PC-3 (cell line): ENCODE results near the gene SCYGR4. TPM values are rescaled to one million over a fixed set of nuclear protein-coding genes. Genes with fewer than 3 reads are reported as not detected.
A peak's percentile ranks its signal among the peaks of the same experiment; 100 is the strongest.

Experiments
- ATAC-seq: fragments of 200-7000 bp; cut with Tn5 transposase; 2 replicates; pipeline ENCODE4 v1.9.1; 2020; ENCODE audit warnings: mild to moderate bottlenecking, moderate library complexity
- BruUV-seq: library from RNA; stranded (reverse); fragments of 400-500 nt; replicated peaks from 2 replicates; lab custom pipeline; 2021; lab: Mats Ljungman, UMichigan
- CTCF ChIA-PET: fragments of 300-600 bp; sonication (Branson Sonifier 250); formaldehyde crosslinking; loops from one replicate; lab custom pipeline; 2022; ENCODE audit warnings: antibody characterized with exemption; lab: Charles Lee
- POLR2A ChIA-PET: fragments of 300-600 bp; sonication (Branson Sonifier 250); formaldehyde crosslinking; loops from one replicate; lab custom pipeline; 2022; ENCODE audit warnings: antibody characterized with exemption; ENCODE audit not compliant: unreplicated experiment; lab: Charles Lee
- DNase-seq: peaks from one replicate; pipeline ENCODE4 v3.0.0-alpha.2; 2015
- H2AFZ ChIP-seq: fragments of 300-600 bp; sonication (generic); 2 replicates; pipeline ENCODE4 v1.6.0; 2016; ENCODE audit warnings: antibody characterized with exemption, low read length
- H3F3A ChIP-seq: fragments of 300-600 bp; sonication (generic); one replicate; pipeline ENCODE4 v1.6.0; 2017; ENCODE audit warnings: antibody characterized with exemption, low read length, control low read depth, mild to moderate bottlenecking; ENCODE audit not compliant: unreplicated experiment
- H3K27ac ChIP-seq: fragments of 300-600 bp; sonication (generic); 2 replicates; pipeline ENCODE4 v1.5.1; 2016; ENCODE audit warnings: mild to moderate bottlenecking, low read length
- H3K27me3 ChIP-seq: fragments of 300-600 bp; sonication (generic); 2 replicates; pipeline ENCODE4 v1.6.1; 2016; ENCODE audit warnings: low read length, mixed read lengths
- H3K36me3 ChIP-seq: fragments of 300-600 bp; sonication (generic); 2 replicates; pipeline ENCODE4 v1.6.1; 2016; ENCODE audit warnings: low read depth, mixed run types, low read length, mixed read lengths
- H3K4me1 ChIP-seq: fragments of 300-600 bp; sonication (generic); 2 replicates; pipeline ENCODE4 v1.5.1; 2016; ENCODE audit warnings: low read length; ENCODE audit not compliant: insufficient read depth
- H3K4me2 ChIP-seq: fragments of 300-600 bp; sonication (generic); 2 replicates; pipeline ENCODE4 v1.6.0; 2016; ENCODE audit warnings: low read length
- H3K4me3 ChIP-seq: fragments of 300-600 bp; sonication (generic); 2 replicates; pipeline ENCODE4 v1.5.1; 2016; ENCODE audit warnings: mild to moderate bottlenecking, low read length, mixed read lengths
- H3K79me2 ChIP-seq: fragments of 300-600 bp; sonication (generic); 2 replicates; pipeline ENCODE4 v1.6.1; 2017; ENCODE audit warnings: low read length, mixed read lengths
- H3K9ac ChIP-seq: fragments of 300-600 bp; sonication (generic); 2 replicates; pipeline ENCODE4 v1.6.0; 2016; ENCODE audit warnings: mild to moderate bottlenecking, low read length
- H3K9me2 ChIP-seq: fragments of 300-600 bp; sonication (generic); replicated peaks from 2 replicates; pipeline ENCODE4 v1.6.1; 2016; ENCODE audit warnings: mixed run types, low read length, mixed read lengths
- H3K9me3 ChIP-seq: fragments of 300-600 bp; sonication (generic); 2 replicates; pipeline ENCODE4 v1.6.1; 2016; ENCODE audit warnings: low read length, mixed read lengths
- H4K20me1 ChIP-seq: fragments of 300-600 bp; sonication (generic); 2 replicates; pipeline ENCODE4 v1.6.1; 2016; ENCODE audit warnings: low read length, mixed read lengths
- CTCF ChIP-seq: fragments of 300-600 bp; sonication (generic); conservative IDR thresholded peaks from 2 replicates; pipeline ENCODE4 v1.5.1; 2017; ENCODE audit warnings: antibody characterized with exemption, low read depth, mild to moderate bottlenecking, low read length
- EZH2 ChIP-seq: fragments of 300-600 bp; sonication (generic); IDR thresholded peaks from one replicate; pipeline ENCODE4 v1.6.1; 2017; ENCODE audit warnings: antibody characterized with exemption, mild to moderate bottlenecking, low read length; ENCODE audit not compliant: unreplicated experiment
- EZH2phosphoT487 ChIP-seq: fragments of 300-600 bp; sonication (generic); IDR thresholded peaks from 2 replicates; pipeline ENCODE4 v1.6.1; 2018; ENCODE audit warnings: mild to moderate bottlenecking, antibody characterized with exemption, low read length, borderline replicate concordance
- intact Hi-C: fragments of 100-400 bp; cut with micrococcal nuclease; formaldehyde crosslinking; loops from 2 replicates; pipeline ENCODE4 v1.9.0; 2023
- total RNA-seq: library from RNA; depleted of rRNA; stranded (reverse); fragments of >200 nt; gene quantifications from 2 replicates; pipeline ENCODE4 v1.2.3, GENCODE V29; 2014

The SCYGR4 gene
- total RNA-seq, 1 experiment from 2014 or later: not detected

GRCh38 chr2:227629435-227629834 lies 12.1 kb downstream of the SCYGR4 start:
- ChIA-PET CTCF (no interaction called here), POLR2A (no interaction called here)
- Histone ChIP-seq H3K9me2 (no peaks in the 10 kb centered on the region), H3K4me1 (no peaks in the 10 kb centered on the region), H3K36me3 (no peaks in the 10 kb centered on the region), H4K20me1 (no peaks in the 10 kb centered on the region), H3K9me3 (no peaks in the 10 kb centered on the region), H3K4me2 (no peak overlapping the region), H3K4me3 (no peak overlapping the region), H3K27ac (no peak overlapping the region), H3K9ac (no peak overlapping the region), H3K79me2 (no peaks in the 10 kb centered on the region), H3F3A (no peaks in the 10 kb centered on the region), H3K27me3 (no peaks in the 10 kb centered on the region), H2AFZ (no peak overlapping the region)
- ATAC-seq (no peak), DNase-seq (no peak)
- BruUV-seq: no TSS peak
- intact Hi-C loops: no loop called here
- TF ChIP-seq CTCF: no peak
- no peak for TF ChIP-seq EZH2
- TF ChIP-seq EZH2phosphoT487: no peak

GRCh38 chr2:227630322-227630721 lies 13.0 kb downstream of the SCYGR4 start:
- no TSS peak for BruUV-seq
- intact Hi-C loops: no loop called here
- Histone ChIP-seq H3K4me2 (no peak overlapping the region), H3K9ac (no peak overlapping the region), H3F3A (no peaks in the 10 kb centered on the region), H2AFZ (no peak overlapping the region), H3K4me1 (no peaks in the 10 kb centered on the region), H4K20me1 (no peaks in the 10 kb centered on the region), H3K4me3 (no peak overlapping the region), H3K9me2 (no peaks in the 10 kb centered on the region), H3K27ac (no peak overlapping the region), H3K36me3 (no peaks in the 10 kb centered on the region), H3K9me3 (no peaks in the 10 kb centered on the region), H3K27me3 (no peaks in the 10 kb centered on the region), H3K79me2 (no peaks in the 10 kb centered on the region)
- POLR2A ChIA-PET: no interaction called here
- no peak for DNase-seq
- CTCF ChIA-PET: no interaction called here
- TF ChIP-seq CTCF (no peak), EZH2 (no peak)
- ATAC-seq: no peak

GRCh38 chr2:227632827-227633226 lies 15.5 kb downstream of the SCYGR4 start:
- ChIA-PET CTCF (no interaction called here), POLR2A (no interaction called here)
- DNase-seq (peak; percentile 19), ATAC-seq (no peak)
- TF ChIP-seq EZH2: no peak
- TF ChIP-seq EZH2phosphoT487: no peak
- no peak for TF ChIP-seq CTCF
- Histone ChIP-seq H3K9ac (no peak overlapping the region), H4K20me1 (no peaks in the 10 kb centered on the region), H3K4me1 (no peaks in the 10 kb centered on the region), H3K79me2 (no peaks in the 10 kb centered on the region), H2AFZ (no peak overlapping the region), H3K27me3 (no peaks in the 10 kb centered on the region), H3K9me2 (no peaks in the 10 kb centered on the region), H3F3A (no peaks in the 10 kb centered on the region), H3K27ac (no peak overlapping the region), H3K4me3 (no peak overlapping the region), H3K9me3 (no peaks in the 10 kb centered on the region), H3K4me2 (no peak overlapping the region), H3K36me3 (no peaks in the 10 kb centered on the region)
- no TSS peak for BruUV-seq
- intact Hi-C loops: no loop called here
